Measurements from ENCODE around the gene IRF2. TPM values are rescaled to one million over a fixed set of nuclear protein-coding genes. Genes with fewer than 3 reads are reported as not detected.

Gene IRF2
- total RNA-seq, 1 donor from 2014 or later = 19.7 TPM

DNA sequence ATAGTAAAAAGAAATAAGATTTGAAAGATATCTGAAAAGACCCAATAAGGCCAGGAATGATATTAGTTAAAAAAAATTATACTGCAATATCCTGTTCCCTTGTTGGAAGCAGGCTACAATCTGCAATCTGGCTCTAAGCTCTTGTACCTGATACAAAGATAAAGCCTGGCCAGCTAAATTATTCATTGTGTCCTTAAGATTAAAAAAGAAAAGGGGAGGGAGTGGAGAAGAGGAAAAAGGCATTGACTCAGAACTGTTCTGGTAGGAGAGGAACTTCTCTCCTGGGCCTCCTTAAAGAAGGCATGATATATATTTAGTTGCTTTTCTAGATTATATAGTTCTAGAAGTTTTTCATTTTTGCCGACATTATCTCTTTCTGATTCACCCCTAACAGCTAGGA is 46.7 kb downstream of the IRF2 start:
- H3K36me3 Mint-ChIP-seq = peaks cover 38% of the 10 kb centered on the region
- DNase-seq (ENCODE audit: extremely low spot score, unreplicated experiment) = no peak
- no peaks in the 10 kb centered on the region for H3K27me3 Mint-ChIP-seq
- peaks cover 12% of the 10 kb centered on the region for H3K4me1 Mint-ChIP-seq (ENCODE audit: unreplicated experiment)
- TF ChIP-seq, protein P1, sequence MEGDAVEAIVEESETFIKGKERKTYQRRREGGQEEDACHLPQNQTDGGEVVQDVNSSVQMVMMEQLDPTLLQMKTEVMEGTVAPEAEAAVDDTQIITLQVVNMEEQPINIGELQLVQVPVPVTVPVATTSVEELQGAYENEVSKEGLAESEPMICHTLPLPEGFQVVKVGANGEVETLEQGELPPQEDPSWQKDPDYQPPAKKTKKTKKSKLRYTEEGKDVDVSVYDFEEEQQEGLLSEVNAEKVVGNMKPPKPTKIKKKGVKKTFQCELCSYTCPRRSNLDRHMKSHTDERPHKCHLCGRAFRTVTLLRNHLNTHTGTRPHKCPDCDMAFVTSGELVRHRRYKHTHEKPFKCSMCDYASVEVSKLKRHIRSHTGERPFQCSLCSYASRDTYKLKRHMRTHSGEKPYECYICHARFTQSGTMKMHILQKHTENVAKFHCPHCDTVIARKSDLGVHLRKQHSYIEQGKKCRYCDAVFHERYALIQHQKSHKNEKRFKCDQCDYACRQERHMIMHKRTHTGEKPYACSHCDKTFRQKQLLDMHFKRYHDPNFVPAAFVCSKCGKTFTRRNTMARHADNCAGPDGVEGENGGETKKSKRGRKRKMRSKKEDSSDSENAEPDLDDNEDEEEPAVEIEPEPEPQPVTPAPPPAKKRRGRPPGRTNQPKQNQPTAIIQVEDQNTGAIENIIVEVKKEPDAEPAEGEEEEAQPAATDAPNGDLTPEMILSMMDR (conservative IDR thresholded peaks at IDR 0.05) = no peak
- no peak overlapping the region for H3K4me3 Mint-ChIP-seq
- H3K27ac Mint-ChIP-seq = peak overlapping the region; percentile 3
- peaks cover under 1% of the 10 kb centered on the region for H3K9me3 Mint-ChIP-seq

DNA sequence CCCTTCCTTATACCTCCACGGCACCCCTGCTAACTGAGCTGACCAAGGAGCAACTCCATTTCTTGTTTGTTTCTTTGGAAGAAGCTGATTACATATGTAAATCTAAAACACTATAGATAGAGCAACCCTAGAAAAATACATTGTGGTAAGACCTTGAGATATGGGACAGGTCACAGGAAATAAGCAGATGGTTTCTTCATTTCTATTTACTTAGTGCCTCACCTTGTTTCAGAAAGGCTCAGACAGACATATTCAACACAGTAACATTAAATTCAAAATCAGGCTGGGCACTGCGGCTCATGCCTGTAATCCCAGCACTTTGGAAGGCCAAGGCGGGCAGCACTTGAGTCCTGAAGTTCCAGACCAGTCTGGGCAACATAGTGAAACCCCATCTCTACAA is 47.3 kb downstream of the IRF2 start:
- Mint-ChIP-seq H3K4me1 (ENCODE audit: unreplicated experiment) (peaks cover 12% of the 10 kb centered on the region), H3K9me3 (peaks cover 5% of the 10 kb centered on the region), H3K36me3 (peaks cover 40% of the 10 kb centered on the region), H3K27me3 (no peaks in the 10 kb centered on the region), H3K27ac (peak overlapping the region; percentile 3), H3K4me3 (no peak overlapping the region)
- TF ChIP-seq, protein P1 (conservative IDR thresholded peaks at IDR 0.05) = no peak
- DNase-seq (ENCODE audit: extremely low spot score, unreplicated experiment) = no peak

DNA sequence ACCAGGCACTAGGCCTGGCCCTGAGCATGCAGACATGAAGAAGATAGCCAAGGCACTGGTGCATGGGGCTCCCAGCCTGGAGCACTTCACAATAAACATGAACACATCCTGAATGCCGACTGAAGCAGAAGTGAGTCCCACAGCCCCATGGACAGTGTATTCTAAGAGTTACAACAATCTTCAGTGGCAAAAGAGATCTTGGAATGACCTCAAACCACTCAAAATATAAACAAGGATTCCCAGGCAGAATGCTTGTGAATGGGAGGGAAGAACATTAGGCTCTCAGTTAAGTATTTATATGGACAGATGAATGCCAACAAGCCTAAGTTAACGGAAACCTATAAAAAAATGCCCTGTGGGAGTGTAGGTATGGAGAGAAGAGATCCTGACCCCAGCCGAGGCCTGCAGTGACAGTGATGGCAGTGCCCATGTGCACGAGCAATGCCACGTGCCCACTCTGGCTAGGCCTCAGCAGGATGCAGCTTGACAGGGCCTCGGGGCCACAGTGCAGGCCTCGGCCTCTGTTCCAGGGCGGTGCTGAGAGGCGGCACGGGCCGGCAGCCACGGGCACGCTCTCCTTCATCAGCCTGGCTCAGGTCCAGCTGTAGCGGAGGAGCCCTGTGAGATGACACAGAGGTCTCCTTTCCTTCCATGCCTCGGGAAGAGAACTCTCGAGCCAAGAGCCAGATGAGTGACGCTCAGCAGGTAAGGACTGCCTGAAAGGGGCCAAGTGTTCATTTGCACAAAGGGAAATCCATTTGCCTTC is 49.2 kb downstream of the IRF2 start:
- peaks cover 43% of the 10 kb centered on the region for H3K36me3 Mint-ChIP-seq
- H3K27ac Mint-ChIP-seq = no peak overlapping the region
- H3K27me3 Mint-ChIP-seq = no peaks in the 10 kb centered on the region
- no peak overlapping the region for H3K4me3 Mint-ChIP-seq
- TF ChIP-seq, protein P1 (conservative IDR thresholded peaks at IDR 0.05) = no peak
- H3K9me3 Mint-ChIP-seq = peaks cover 5% of the 10 kb centered on the region
- peaks cover 17% of the 10 kb centered on the region for H3K4me1 Mint-ChIP-seq (ENCODE audit: unreplicated experiment)
- no peak for DNase-seq (ENCODE audit: extremely low spot score, unreplicated experiment)

DNA sequence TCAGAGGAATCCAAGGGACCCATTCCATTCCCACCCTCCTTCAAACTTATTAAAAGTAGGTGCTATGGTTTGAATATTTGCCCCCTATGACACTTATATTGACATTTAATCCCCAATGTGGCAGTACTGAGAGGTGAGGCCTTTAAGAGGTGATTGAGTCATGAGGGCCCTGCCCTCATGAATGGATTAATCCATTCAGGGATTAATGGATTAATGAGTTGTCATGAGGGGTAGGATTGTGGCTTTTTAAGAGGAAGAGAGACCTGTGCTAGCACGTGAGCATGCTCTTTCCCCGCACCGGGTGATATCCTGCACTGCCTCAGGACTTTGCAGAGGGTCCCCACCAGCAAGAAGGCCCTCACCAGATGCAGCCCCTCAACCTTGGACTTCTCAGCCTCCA is 50.1 kb downstream of the IRF2 start:
- DNase-seq (ENCODE audit: extremely low spot score, unreplicated experiment) = no peak
- no peaks in the 10 kb centered on the region for H3K27me3 Mint-ChIP-seq
- TF ChIP-seq, protein P1 (conservative IDR thresholded peaks at IDR 0.05) = no peak
- H3K27ac Mint-ChIP-seq = no peak overlapping the region
- peaks cover 5% of the 10 kb centered on the region for H3K9me3 Mint-ChIP-seq
- H3K36me3 Mint-ChIP-seq = peaks cover 39% of the 10 kb centered on the region
- H3K4me1 Mint-ChIP-seq (ENCODE audit: unreplicated experiment) = peaks cover 9% of the 10 kb centered on the region
- no peak overlapping the region for H3K4me3 Mint-ChIP-seq

DNA sequence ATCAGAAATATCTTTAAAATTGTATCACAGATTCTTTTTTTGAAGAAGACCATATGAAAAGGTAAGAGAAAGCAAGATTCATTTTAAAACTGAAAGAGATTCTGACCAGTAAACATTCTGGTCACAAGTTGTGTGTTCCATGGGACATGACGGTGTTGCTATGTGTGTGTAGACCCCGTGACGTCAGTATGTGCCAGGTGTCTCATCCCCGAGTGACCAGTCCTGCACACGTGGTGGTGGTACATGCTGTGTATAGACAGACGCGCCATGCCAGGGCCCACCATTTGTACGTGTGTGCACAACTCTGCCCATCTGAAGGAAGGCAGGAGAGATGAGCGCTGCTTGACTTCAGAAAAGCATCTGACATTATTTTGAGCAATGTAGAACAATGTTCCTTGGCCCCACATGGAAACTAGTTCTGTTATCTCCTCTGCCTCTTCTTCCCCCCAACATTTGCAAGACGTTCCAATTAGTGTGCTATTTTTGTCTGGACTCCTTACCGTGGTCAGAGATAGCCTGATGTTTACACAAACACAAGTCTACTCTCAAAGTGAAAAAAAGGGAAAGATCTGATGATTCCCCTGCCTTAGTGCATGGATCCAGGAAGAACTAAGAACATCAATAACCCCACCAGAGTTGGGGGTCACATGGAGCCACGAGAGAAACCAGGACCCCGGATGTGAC is 51.2 kb downstream of the IRF2 start:
- Mint-ChIP-seq H3K36me3 (peaks cover 39% of the 10 kb centered on the region), H3K9me3 (peaks cover 5% of the 10 kb centered on the region), H3K27ac (no peak overlapping the region), H3K27me3 (no peaks in the 10 kb centered on the region), H3K4me3 (no peak overlapping the region), H3K4me1 (ENCODE audit: unreplicated experiment) (peaks cover 9% of the 10 kb centered on the region)
- TF ChIP-seq, protein P1 (conservative IDR thresholded peaks at IDR 0.05) = no peak
- DNase-seq (ENCODE audit: extremely low spot score, unreplicated experiment) = no peak

Measured in type B pancreatic cell (in vitro differentiated cells).